Thoracic aorta (tissue), 2 donors: Measurements from ENCODE around the gene DERA. TPM values are rescaled to one million over a fixed set of nuclear protein-coding genes. Genes with fewer than 3 reads are reported as not detected.

Experiments
- ATAC-seq: fragments of 150-250 bp; one replicate; pipeline ENCODE4 v1.8.0; 2017; ENCODE audit warnings: low read depth; ENCODE audit not compliant: insufficient number of reproducible peaks, low FRiP score
- DNase-seq: peaks from one replicate; pipeline ENCODE4 v3.0.0-alpha.2; 2020; ENCODE audit warnings: low spot score
- H3K27ac ChIP-seq, 2 donors: fragments of 200-600 bp; sonication (generic); 1 replicate in 1 of 2; 2 replicates in 1 of 2; pipeline ENCODE4 v1.5.1; 2016; ENCODE audit warnings: mild to moderate bottlenecking in 2 of 2, moderate library complexity in 2 of 2
- H3K27me3 ChIP-seq: fragments of 200-600 bp; sonication (generic); replicated peaks from 2 replicates; pipeline ENCODE4 v1.6.0; 2016; ENCODE audit warnings: mild to moderate bottlenecking; ENCODE audit not compliant: insufficient read depth
- H3K36me3 ChIP-seq: fragments of 200-600 bp; sonication (generic); one replicate; pipeline ENCODE4 v1.5.1; 2016
- H3K4me1 ChIP-seq, 2 donors: fragments of 200-600 bp; sonication (generic); 1 replicate in 1 of 2; 2 replicates in 1 of 2; pipeline versions ENCODE4 v1.5.1 to v1.6.0; 2016; ENCODE audit warnings: low read depth in 2 of 2, mild to moderate bottlenecking in 1 of 2; ENCODE audit not compliant: control insufficient read depth in 1 of 2
- H3K4me3 ChIP-seq: fragments of 200-600 bp; sonication (generic); 2 replicates; pipeline ENCODE4 v1.5.1; 2016; ENCODE audit warnings: mild to moderate bottlenecking
- H3K9me3 ChIP-seq: fragments of 200-600 bp; sonication (generic); 2 replicates; pipeline ENCODE4 v1.5.1; 2016
- CTCF ChIP-seq: fragments of 200-600 bp; sonication (generic); IDR thresholded peaks from one replicate; pipeline ENCODE4 v1.5.1; 2019; ENCODE audit warnings: antibody characterized with exemption
- total RNA-seq, 2 donors: library from RNA; depleted of rRNA; stranded (reverse); fragments of >200 nt; gene quantifications; one replicate each; pipeline versions ENCODE4 v1.1.0 to v1.2.3, GENCODE V29; 2016

DERA gene
- total RNA-seq, 2 donors from 2014 or later = 25.5 to 47.4 TPM

- Histone ChIP-seq H3K4me1 (peaks cover 3 to 10% of the 10 kb centered on the region in 2 donors), H3K27me3 (no peaks in the 10 kb centered on the region), H3K36me3 (no peaks in the 10 kb centered on the region), H3K9me3 (no peaks in the 10 kb centered on the region), H3K27ac (no peak overlapping the region), H3K4me3 (no peak overlapping the region)
- TF ChIP-seq CTCF = no peak
- ATAC-seq (no peak), DNase-seq (no peak)
Observed at GRCh38 chr12:15924956-15925355, 13.8 kb downstream of the DERA start.

GRCh38 chr12:15928346-15928745 is 17.2 kb downstream of the DERA start:
- peaks cover 3 to 17% of the 10 kb centered on the region in 2 donors for H3K4me1 ChIP-seq
- no peak for DNase-seq
- no peak overlapping the region for H3K4me3 ChIP-seq
- no peaks in the 10 kb centered on the region for H3K9me3 ChIP-seq
- no peak for TF ChIP-seq CTCF
- ATAC-seq = no peak
- H3K36me3 ChIP-seq = no peaks in the 10 kb centered on the region
- no peaks in the 10 kb centered on the region for H3K27me3 ChIP-seq
- no peak overlapping the region for H3K27ac ChIP-seq

GRCh38 chr12:15928870-15929571 is 17.9 kb downstream of the DERA start:
- Histone ChIP-seq H3K9me3 (no peaks in the 10 kb centered on the region), H3K27ac (no peak overlapping the region), H3K36me3 (no peaks in the 10 kb centered on the region), H3K4me3 (no peak overlapping the region), H3K27me3 (no peaks in the 10 kb centered on the region), H3K4me1 (peaks cover 3 to 17% of the 10 kb centered on the region in 2 donors)
- DNase-seq = no peak
- no peak for ATAC-seq
- TF ChIP-seq CTCF = no peak

- no peak overlapping the region for H3K27ac ChIP-seq
- TF ChIP-seq CTCF = no peak
- no peaks in the 10 kb centered on the region for H3K36me3 ChIP-seq
- ATAC-seq (no peak), DNase-seq (no peak)
- no peak overlapping the region for H3K4me3 ChIP-seq
- no peaks in the 10 kb centered on the region for H3K9me3 ChIP-seq
- H3K4me1 ChIP-seq = peaks cover 3 to 17% of the 10 kb centered on the region in 2 donors
- H3K27me3 ChIP-seq = no peaks in the 10 kb centered on the region
Observed at GRCh38 chr12:15931590-15932053, 20.5 kb downstream of the DERA start.

- H3K4me1 ChIP-seq = peaks cover 3 to 17% of the 10 kb centered on the region in 2 donors
- no peak overlapping the region for H3K4me3 ChIP-seq
- H3K27ac ChIP-seq = no peak overlapping the region
- TF ChIP-seq CTCF = no peak
- DNase-seq (no peak), ATAC-seq (no peak)
- no peaks in the 10 kb centered on the region for H3K27me3 ChIP-seq
- no peaks in the 10 kb centered on the region for H3K36me3 ChIP-seq
- no peaks in the 10 kb centered on the region for H3K9me3 ChIP-seq
Observed at GRCh38 chr12:15932327-15932726, 21.2 kb downstream of the DERA start.
